Colonic mucosa (tissue), 4 donors: ENCODE results near the gene SETD2. TPM values are rescaled to one million over a fixed set of nuclear protein-coding genes. Genes with fewer than 3 reads are reported as not detected.

ENCODE experiments used
- DNase-seq: peaks from one replicate; pipeline ENCODE4 v3.0.0-alpha.2; 2020
- H3K27ac ChIP-seq: fragments of 200-600 bp; one replicate; pipeline ENCODE4 v1.8.0; 2021
- H3K27me3 ChIP-seq: fragments of 200-600 bp; one replicate; pipeline ENCODE4 v1.8.0; 2021
- H3K36me3 ChIP-seq: fragments of 200-600 bp; one replicate; pipeline ENCODE4 v1.8.0; 2021
- H3K4me1 ChIP-seq: fragments of 200-600 bp; one replicate; pipeline ENCODE4 v1.8.0; 2021; ENCODE audit warnings: mild to moderate bottlenecking
- H3K4me3 ChIP-seq: fragments of 200-600 bp; one replicate; pipeline ENCODE4 v1.8.0; 2021
- H3K9ac ChIP-seq, 2 donors: one replicate each; pipeline ENCODE4 v1.7.0; 2013; ENCODE audit warnings: control low read depth in 2 of 2, low read depth in 2 of 2, low read length in 2 of 2
- H3K9me3 ChIP-seq: fragments of 200-600 bp; one replicate; pipeline ENCODE4 v1.8.0; 2021
- intact Hi-C: fragments of 100-400 bp; cut with DNase I; formaldehyde crosslinking; loops from one replicate; pipeline ENCODE4 v1.14.1; 2022
- total RNA-seq, 2 donors: library from RNA; stranded (reverse); fragmentation: NEBNext Ultra II Directional in 1 of 2; extraction: Animal tissue kit (Norgen Biotek cat#: 25700) in 1 of 2; gene quantifications; one replicate each; pipeline ENCODE4 v1.2.1, GENCODE V29; 2021
- TF ChIP-seq, protein P1 (sequence below): fragments of 200-600 bp; IDR thresholded peaks from one replicate; pipeline ENCODE4 v1.8.0; 2022; ENCODE audit warnings: antibody characterized with exemption, mild to moderate bottlenecking
- donor health status: healthy.
- donor health status: DM: no; HTN: no; CAD: no.
- donor health status: DM: no; HTN: no; CAD: no.

Gene SETD2
- total RNA-seq, 2 donors from 2014 or later, result 39.5 to 48.6 TPM

GRCh38 chr3:46996689-46997452 is 167.0 kb downstream of the SETD2 start:
- no peaks in the 10 kb centered on the region for H3K4me1 ChIP-seq
- no peak for DNase-seq
- intact Hi-C loops, result loop anchor here (5.0 kb wide), 1 partner anchor 290 kb away; no protein-coding TSS in a partner anchor
- TF ChIP-seq, protein P1, sequence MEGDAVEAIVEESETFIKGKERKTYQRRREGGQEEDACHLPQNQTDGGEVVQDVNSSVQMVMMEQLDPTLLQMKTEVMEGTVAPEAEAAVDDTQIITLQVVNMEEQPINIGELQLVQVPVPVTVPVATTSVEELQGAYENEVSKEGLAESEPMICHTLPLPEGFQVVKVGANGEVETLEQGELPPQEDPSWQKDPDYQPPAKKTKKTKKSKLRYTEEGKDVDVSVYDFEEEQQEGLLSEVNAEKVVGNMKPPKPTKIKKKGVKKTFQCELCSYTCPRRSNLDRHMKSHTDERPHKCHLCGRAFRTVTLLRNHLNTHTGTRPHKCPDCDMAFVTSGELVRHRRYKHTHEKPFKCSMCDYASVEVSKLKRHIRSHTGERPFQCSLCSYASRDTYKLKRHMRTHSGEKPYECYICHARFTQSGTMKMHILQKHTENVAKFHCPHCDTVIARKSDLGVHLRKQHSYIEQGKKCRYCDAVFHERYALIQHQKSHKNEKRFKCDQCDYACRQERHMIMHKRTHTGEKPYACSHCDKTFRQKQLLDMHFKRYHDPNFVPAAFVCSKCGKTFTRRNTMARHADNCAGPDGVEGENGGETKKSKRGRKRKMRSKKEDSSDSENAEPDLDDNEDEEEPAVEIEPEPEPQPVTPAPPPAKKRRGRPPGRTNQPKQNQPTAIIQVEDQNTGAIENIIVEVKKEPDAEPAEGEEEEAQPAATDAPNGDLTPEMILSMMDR, result no peak
- no peak overlapping the region for H3K9ac ChIP-seq
- peaks cover 12% of the 10 kb centered on the region for H3K36me3 ChIP-seq
- H3K4me3 ChIP-seq, result no peak overlapping the region
- H3K27ac ChIP-seq, result no peak overlapping the region
- no peaks in the 10 kb centered on the region for H3K9me3 ChIP-seq
- no peaks in the 10 kb centered on the region for H3K27me3 ChIP-seq

DNA sequence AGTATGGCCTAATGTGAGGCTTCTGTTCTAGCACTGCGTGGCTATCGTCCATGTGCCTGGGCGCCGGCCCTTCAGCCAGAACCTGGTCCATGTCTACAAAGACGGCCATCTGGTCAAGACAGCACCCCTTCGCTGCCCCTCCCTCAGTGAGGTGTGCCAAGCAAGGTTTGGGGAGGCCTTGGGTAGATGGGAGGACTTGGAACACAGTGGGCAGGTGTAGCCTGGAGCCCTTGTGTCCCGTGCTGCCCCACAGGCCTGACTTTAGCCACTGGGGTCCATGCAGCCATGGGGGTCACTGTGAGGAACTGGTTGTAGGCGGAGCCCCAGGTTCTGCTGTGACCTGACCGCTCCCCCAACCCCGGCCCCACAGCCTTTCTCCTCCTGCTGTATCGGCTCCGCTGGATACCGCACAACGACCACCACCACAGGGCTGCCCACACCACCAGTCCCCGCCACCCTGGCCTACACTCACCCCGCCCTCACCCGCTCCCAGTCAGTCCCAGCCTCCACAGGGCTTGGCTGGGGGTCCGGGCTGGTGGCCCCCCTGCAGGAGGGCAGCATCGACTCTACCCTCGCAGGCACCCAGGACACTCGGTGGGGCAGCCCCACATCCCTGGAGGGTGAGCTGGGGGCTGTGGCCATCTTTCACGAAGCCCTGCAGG is 167.9 kb downstream of the SETD2 start:
- H3K4me1 ChIP-seq, result no peaks in the 10 kb centered on the region
- intact Hi-C loops, result loop anchor here (5.0 kb wide), 1 partner anchor 289 kb away; no protein-coding TSS in a partner anchor
- peaks cover 6% of the 10 kb centered on the region for H3K36me3 ChIP-seq
- TF ChIP-seq, protein P1, result no peak
- no peak overlapping the region for H3K27ac ChIP-seq
- H3K9me3 ChIP-seq, result no peaks in the 10 kb centered on the region
- no peak for DNase-seq
- H3K9ac ChIP-seq, result no peak overlapping the region
- no peaks in the 10 kb centered on the region for H3K27me3 ChIP-seq
- H3K4me3 ChIP-seq, result no peak overlapping the region

DNA sequence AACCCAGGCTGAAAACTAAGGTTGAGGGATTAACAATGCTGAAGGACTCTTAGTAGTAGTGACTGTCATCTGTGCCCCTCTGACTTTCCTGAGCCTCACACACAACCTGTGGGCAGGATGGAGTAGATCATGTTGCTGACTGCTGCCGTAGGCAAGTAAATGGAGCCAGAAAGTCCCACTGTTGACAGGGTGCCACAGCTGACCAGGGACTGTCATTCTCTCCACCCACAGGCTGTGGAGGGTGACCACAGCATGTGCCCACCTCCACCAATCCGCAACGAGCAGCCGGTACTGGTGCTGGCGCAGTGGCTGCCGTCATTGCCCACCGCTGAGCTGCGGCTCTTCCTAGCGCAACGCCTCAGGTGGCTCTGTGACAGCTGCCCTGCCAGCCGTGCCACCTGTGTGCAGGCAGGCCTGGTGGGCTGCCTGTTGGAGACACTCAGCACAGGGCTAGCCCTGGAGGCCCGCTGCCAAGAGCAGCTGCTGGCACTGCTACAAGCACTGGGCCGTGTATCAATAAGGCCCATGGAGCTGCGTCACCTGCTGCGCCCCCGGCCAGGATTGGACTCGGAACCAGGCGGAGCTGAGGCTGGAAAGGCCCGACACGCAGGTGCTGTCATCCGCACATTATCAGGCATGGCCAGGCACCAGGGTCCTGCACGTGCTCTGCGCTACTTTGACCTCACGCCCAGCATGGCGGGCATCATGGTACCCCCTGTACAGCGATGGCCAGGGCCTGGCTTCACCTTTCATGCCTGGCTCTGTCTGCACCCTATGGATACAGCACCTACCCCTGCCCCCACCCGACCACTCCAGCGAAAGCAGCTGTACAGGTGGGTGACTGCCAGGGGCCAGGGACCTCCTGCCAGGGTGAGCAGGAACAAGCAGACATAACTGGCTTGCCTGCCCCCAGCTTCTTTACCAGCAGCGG is 168.8 kb downstream of the SETD2 start:
- Histone ChIP-seq H3K9me3 (no peaks in the 10 kb centered on the region), H3K36me3 (peaks cover under 1% of the 10 kb centered on the region), H3K4me3 (no peak overlapping the region), H3K27ac (no peak overlapping the region), H3K4me1 (no peaks in the 10 kb centered on the region), H3K27me3 (no peaks in the 10 kb centered on the region), H3K9ac (no peak overlapping the region)
- TF ChIP-seq, protein P1, result no peak
- intact Hi-C loops, result loop anchor here (5.0 kb wide), 1 partner anchor 288 kb away; no protein-coding TSS in a partner anchor
- DNase-seq, result no peak

DNA sequence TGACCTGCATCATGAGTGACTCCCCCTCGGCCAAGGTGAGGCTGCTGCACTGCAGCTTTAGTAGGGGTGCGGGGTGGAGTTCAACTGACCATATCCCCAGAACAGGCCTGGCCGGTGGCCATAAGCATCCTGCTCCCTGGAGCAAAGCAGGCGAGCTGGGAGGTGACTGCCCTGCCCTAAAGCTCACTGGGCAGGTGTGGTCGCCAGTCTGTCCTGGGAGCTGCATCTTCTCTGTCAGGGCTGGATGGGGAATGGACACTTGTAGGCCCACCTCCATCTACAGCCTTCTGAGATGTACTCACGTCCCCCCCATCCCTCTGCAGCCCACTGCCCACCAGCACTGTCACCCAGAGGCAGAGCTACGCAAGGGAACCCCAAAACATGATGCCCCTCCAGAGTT is 169.9 kb downstream of the SETD2 start:
- no peaks in the 10 kb centered on the region for H3K27me3 ChIP-seq
- no peak overlapping the region for H3K27ac ChIP-seq
- H3K9ac ChIP-seq, result no peak overlapping the region
- intact Hi-C loops, result no loop called here
- TF ChIP-seq, protein P1, result no peak
- no peaks in the 10 kb centered on the region for H3K9me3 ChIP-seq
- H3K36me3 ChIP-seq, result no peaks in the 10 kb centered on the region
- DNase-seq, result no peak
- no peak overlapping the region for H3K4me3 ChIP-seq
- no peaks in the 10 kb centered on the region for H3K4me1 ChIP-seq

- no peak for DNase-seq
- H3K36me3 ChIP-seq, result no peaks in the 10 kb centered on the region
- intact Hi-C loops, result no loop called here
- H3K9ac ChIP-seq, result no peak overlapping the region
- H3K4me1 ChIP-seq, result no peaks in the 10 kb centered on the region
- H3K4me3 ChIP-seq, result no peak overlapping the region
- H3K27ac ChIP-seq, result no peak overlapping the region
- H3K27me3 ChIP-seq, result no peaks in the 10 kb centered on the region
- TF ChIP-seq, protein P1, result no peak
- no peaks in the 10 kb centered on the region for H3K9me3 ChIP-seq
Measured at GRCh38 chr3:46993292-46993691, 170.6 kb downstream of the SETD2 start.
